Erythroblast (primary cell): ENCODE data around the gene CYS1.

Experiments used
- GATA1 ChIP-seq: IDR thresholded peaks from 2 replicates; pipeline ENCODE4 v1.6.1; 2011; ENCODE audit warnings: low read depth, mild to moderate bottlenecking, control low read depth, low read length, moderate library complexity
- POLR2A ChIP-seq: IDR thresholded peaks from 2 replicates; pipeline ENCODE4 v1.6.1; 2011; ENCODE audit warnings: mild to moderate bottlenecking, low read length

DNA sequence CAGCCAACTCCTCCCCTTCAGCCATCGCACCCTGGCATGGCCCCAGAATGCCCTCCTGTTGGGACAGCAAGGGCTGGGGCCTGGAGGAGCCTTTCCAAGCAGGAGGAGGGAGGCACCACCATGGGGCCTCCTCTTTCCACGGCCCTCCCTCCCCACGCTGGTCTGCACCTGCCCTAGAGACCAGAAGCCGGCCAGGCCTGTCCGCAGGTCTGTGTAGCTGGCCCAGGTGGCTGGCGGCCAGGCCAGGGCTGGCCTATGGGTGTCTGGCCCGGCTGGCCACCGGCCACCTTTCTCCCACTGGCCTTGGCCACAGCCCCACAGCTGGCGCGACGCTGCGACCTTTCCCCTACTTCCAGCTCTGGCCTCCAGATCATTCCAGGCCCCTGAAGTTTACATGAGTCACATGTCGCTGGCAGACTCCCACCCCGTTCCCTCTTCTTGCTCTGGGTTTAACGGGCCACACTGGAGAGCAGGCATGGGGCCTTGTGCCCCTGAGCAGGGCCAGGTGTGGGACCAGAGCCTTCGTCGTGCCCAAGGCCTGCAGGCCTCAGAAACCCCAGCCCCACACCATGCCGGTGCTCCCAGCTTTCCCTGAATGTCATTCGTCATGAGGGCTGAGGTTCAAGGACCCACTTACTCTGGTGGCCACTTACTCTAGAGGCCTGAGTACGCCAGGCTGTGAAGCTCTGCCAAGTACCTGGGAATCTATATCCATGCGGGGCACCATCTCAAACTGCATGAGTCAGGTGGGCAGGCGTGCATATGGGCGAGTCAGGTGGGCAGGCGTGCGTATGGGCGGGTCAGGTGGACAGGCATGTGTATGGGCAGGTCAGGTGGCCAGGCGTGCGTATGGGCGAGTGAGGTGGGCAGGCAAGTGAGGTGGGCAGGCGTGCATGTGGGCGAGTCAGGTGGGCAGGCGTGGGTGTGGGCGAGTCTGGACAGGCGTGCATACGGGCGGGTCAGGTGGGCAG lies 70.1 kb downstream of the CYS1 start:
- TF ChIP-seq POLR2A = no peak
- TF ChIP-seq GATA1 = no peak
